Small intestine (tissue), 7 donors: ENCODE results near the gene TNNI3K. TPM values are rescaled to one million over a fixed set of nuclear protein-coding genes. Genes with fewer than 3 reads are reported as not detected.

Experiments
- DNase-seq, 2 donors: peaks; one replicate each; pipeline versions ENCODE4 v3.0.0 to v3.0.0-alpha.2; 2013
- FAIRE-seq: peaks from 2 replicates; lab custom pipeline; 2012; peaks lifted over from hg19 to GRCh38; lab: Jason Lieb, UNC
- H3K27ac ChIP-seq, 3 donors: one replicate each; pipeline ENCODE4 v1.5.1; 2013; ENCODE audit warnings: low read length in 2 of 3, mild to moderate bottlenecking in 2 of 3, control low read depth in 1 of 3, inconsistent platforms in 1 of 3, low read depth in 1 of 3, moderate library complexity in 1 of 3
- H3K27me3 ChIP-seq, 3 donors: one replicate each; pipeline ENCODE4 v1.6.1; 2013; ENCODE audit warnings: low read length in 3 of 3, inconsistent platforms in 1 of 3; ENCODE audit not compliant: control insufficient read depth in 3 of 3, insufficient read depth in 3 of 3
- H3K36me3 ChIP-seq, 3 donors: one replicate each; pipeline ENCODE4 v1.6.1; 2013; ENCODE audit warnings: low read length in 3 of 3, inconsistent platforms in 1 of 3, low read depth in 1 of 3, mild to moderate bottlenecking in 1 of 3, moderate library complexity in 1 of 3; ENCODE audit not compliant: control insufficient read depth in 3 of 3, insufficient read depth in 2 of 3
- H3K4me1 ChIP-seq, 3 donors: one replicate each; pipeline ENCODE4 v1.6.1; 2013; ENCODE audit warnings: low read length in 2 of 3, inconsistent platforms in 1 of 3, low read depth in 1 of 3, mild to moderate bottlenecking in 1 of 3, moderate library complexity in 1 of 3; ENCODE audit not compliant: control insufficient read depth in 3 of 3, insufficient read depth in 2 of 3
- H3K4me3 ChIP-seq, 3 donors: one replicate each; pipeline ENCODE4 v1.5.1; 2013; ENCODE audit warnings: low read length in 3 of 3, control low read depth in 1 of 3, inconsistent platforms in 1 of 3, low read depth in 1 of 3, mild to moderate bottlenecking in 1 of 3, moderate library complexity in 1 of 3
- H3K9me3 ChIP-seq, 2 donors: one replicate each; pipeline ENCODE4 v1.6.1; 2013; ENCODE audit warnings: low read depth in 1 of 2, low read length in 1 of 2; ENCODE audit not compliant: control insufficient read depth in 2 of 2, insufficient read depth in 1 of 2
- WGBS, 3 donors: extraction: QIAGEN DNeasy Blood & Tissue Kit; methylation state at CpG; one replicate each; pipeline ENCODE4 v1.1.7; 2013; 5-methylcytosine and 5-hydroxymethylcytosine counted together
- polyA plus RNA-seq, 4 donors: library from polyadenylated mRNA; stranded (reverse) in 3 of 4; unstranded in 1 of 4; fragments of 200-250 nt in 3 of 4; fragments of 120-200 nt in 1 of 4; gene quantifications; one replicate each; pipeline versions ENCODE4 v1.2.1 to v1.2.3, GENCODE V29; 2013
- donor health status: healthy with polysubstance abuse.
- donor health status: control.
- donor health status: control.
- donor health status: Bipolar disorder and iron deficiency.
- donor health status: healthy.

Gene TNNI3K
- polyA plus RNA-seq, 4 donors = 0.24 to 0.32 TPM; not detected in 2

DNA sequence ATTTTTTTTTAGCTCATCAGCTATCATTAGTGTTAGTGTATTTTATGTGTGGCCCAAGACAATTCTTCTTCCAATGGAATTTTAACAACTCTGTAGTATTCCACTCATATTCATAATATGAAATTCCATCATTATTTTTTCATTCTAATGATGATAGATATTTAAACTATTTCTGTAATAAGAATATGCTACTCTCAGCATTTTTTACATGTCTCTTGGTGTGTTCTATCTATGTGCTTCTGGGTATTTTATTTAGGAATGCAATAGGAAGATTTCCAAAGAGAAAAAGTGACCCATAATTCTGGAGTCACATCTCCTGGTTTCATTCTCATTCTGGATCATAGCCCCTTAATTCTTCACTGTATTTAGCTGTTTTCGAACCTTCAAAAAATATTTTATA lies 167.7 kb downstream of the TNNI3K start:
- no peak overlapping the region for H3K27ac ChIP-seq
- H3K4me3 ChIP-seq = no peak overlapping the region
- H3K27me3 ChIP-seq = no peaks in the 10 kb centered on the region
- DNase-seq (no peak), FAIRE-seq (no peak)
- H3K4me1 ChIP-seq = no peaks in the 10 kb centered on the region
- no peaks in the 10 kb centered on the region for H3K9me3 ChIP-seq
- 79 to 89% (median 84%) methylated on average over 1 of the region's 1 CpG for WGBS, 3 donors
- no peaks in the 10 kb centered on the region for H3K36me3 ChIP-seq

GRCh38 chr1:74403606-74404005 lies 168.4 kb downstream of the TNNI3K start:
- Histone ChIP-seq H3K27me3 (no peaks in the 10 kb centered on the region), H3K9me3 (no peaks in the 10 kb centered on the region), H3K27ac (no peak overlapping the region), H3K4me1 (no peaks in the 10 kb centered on the region), H3K36me3 (no peaks in the 10 kb centered on the region), H3K4me3 (no peak overlapping the region)
- no peak for DNase-seq
- no peak for FAIRE-seq
- 82 to 88% (median 87%) methylated on average over 1 of the region's 1 CpG for WGBS, 3 donors

DNA sequence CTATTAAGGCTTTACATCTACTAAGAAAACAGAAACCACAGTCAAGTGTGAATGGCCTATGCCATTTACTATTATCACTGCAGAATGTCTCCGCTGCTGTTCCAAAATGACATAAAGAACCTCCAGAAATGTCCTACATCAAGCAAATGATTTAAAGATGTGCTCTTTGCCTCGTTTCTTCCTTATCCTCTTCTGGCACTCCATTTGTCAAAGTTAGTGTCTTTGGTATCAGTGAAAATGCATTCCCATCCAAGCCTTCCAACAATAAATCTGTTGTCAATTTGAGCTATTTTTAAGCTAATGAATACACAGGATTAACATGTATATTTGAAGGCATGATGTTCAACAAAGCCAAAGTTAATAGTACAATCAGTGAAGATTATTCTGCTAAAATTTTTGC lies 171.6 kb downstream of the TNNI3K start:
- H3K27ac ChIP-seq = no peak overlapping the region
- no peak for FAIRE-seq
- no peaks in the 10 kb centered on the region for H3K27me3 ChIP-seq
- no peaks in the 10 kb centered on the region for H3K9me3 ChIP-seq
- H3K4me1 ChIP-seq = no peaks in the 10 kb centered on the region
- no peak overlapping the region for H3K4me3 ChIP-seq
- WGBS, 3 donors = 37 to 63% (median 47%) methylated on average over 2 of the region's 2 CpGs
- DNase-seq = no peak
- H3K36me3 ChIP-seq = no peaks in the 10 kb centered on the region

GRCh38 chr1:74407902-74408301 lies 172.7 kb downstream of the TNNI3K start:
- no peak for FAIRE-seq
- no peak overlapping the region for H3K27ac ChIP-seq
- no peaks in the 10 kb centered on the region for H3K27me3 ChIP-seq
- H3K4me1 ChIP-seq = no peaks in the 10 kb centered on the region
- H3K36me3 ChIP-seq = no peaks in the 10 kb centered on the region
- WGBS, 3 donors = 81 to 89% (median 84%) methylated on average over 3 of the region's 3 CpGs
- no peak overlapping the region for H3K4me3 ChIP-seq
- no peaks in the 10 kb centered on the region for H3K9me3 ChIP-seq
- no peak for DNase-seq

- no peak overlapping the region for H3K27ac ChIP-seq
- H3K4me3 ChIP-seq = no peak overlapping the region
- 61 to 64% (median 63%) methylated on average over 3 of the region's 3 CpGs for WGBS, 3 donors
- no peak for DNase-seq
- no peaks in the 10 kb centered on the region for H3K9me3 ChIP-seq
- FAIRE-seq = no peak
- H3K4me1 ChIP-seq = no peaks in the 10 kb centered on the region
- no peaks in the 10 kb centered on the region for H3K36me3 ChIP-seq
- no peaks in the 10 kb centered on the region for H3K27me3 ChIP-seq
Observed at GRCh38 chr1:74412244-74412643, 177.1 kb downstream of the TNNI3K start.

- 73 to 78% (median 76%) methylated on average over 5 of the region's 5 CpGs for WGBS, 3 donors
- no peak overlapping the region for H3K4me3 ChIP-seq
- no peaks in the 10 kb centered on the region for H3K9me3 ChIP-seq
- no peak for FAIRE-seq
- DNase-seq = no peak
- no peak overlapping the region for H3K27ac ChIP-seq
- no peaks in the 10 kb centered on the region for H3K4me1 ChIP-seq
- H3K36me3 ChIP-seq = no peaks in the 10 kb centered on the region
- no peaks in the 10 kb centered on the region for H3K27me3 ChIP-seq
Observed at GRCh38 chr1:74415935-74416334, 180.7 kb downstream of the TNNI3K start.

- no peaks in the 10 kb centered on the region for H3K4me1 ChIP-seq
- H3K27ac ChIP-seq = no peak overlapping the region
- DNase-seq (no peak), FAIRE-seq (no peak)
- no peak overlapping the region for H3K4me3 ChIP-seq
- H3K9me3 ChIP-seq = no peaks in the 10 kb centered on the region
- no peaks in the 10 kb centered on the region for H3K27me3 ChIP-seq
- no peaks in the 10 kb centered on the region for H3K36me3 ChIP-seq
Observed at GRCh38 chr1:74419611-74420010, 184.4 kb downstream of the TNNI3K start.

GRCh38 chr1:74420467-74420866 lies 185.3 kb downstream of the TNNI3K start:
- no peaks in the 10 kb centered on the region for H3K36me3 ChIP-seq
- no peaks in the 10 kb centered on the region for H3K9me3 ChIP-seq
- H3K4me3 ChIP-seq = no peak overlapping the region
- no peaks in the 10 kb centered on the region for H3K4me1 ChIP-seq
- 63 to 85% (median 81%) methylated on average over 2 of the region's 2 CpGs for WGBS, 3 donors
- no peak overlapping the region for H3K27ac ChIP-seq
- H3K27me3 ChIP-seq = no peaks in the 10 kb centered on the region
- DNase-seq (no peak), FAIRE-seq (no peak)
